Neutrophil (primary cell): ENCODE measurements around the gene PROK1.

Source experiments
- H3K27ac ChIP-seq: fragments of 200-600 bp; sonication (generic); 2 replicates; pipeline ENCODE4 v1.5.1; 2016; ENCODE audit warnings: mild to moderate bottlenecking, moderate library complexity
- H3K27me3 ChIP-seq: fragments of 200-600 bp; sonication (generic); 2 replicates; pipeline ENCODE4 v1.6.0; 2016; ENCODE audit warnings: mild to moderate bottlenecking
- H3K36me3 ChIP-seq: fragments of 200-600 bp; sonication (generic); 2 replicates; pipeline ENCODE4 v1.5.1; 2017
- H3K4me1 ChIP-seq, 2 experiments: fragments of 200-600 bp in 1 of 2; sonication (generic) in 1 of 2; 1 replicate in 1 of 2; 2 replicates in 1 of 2; pipeline versions ENCODE4 v1.5.1 to v1.6.1; 2013 to 2016; ENCODE audit warnings: low read depth in 1 of 2, low read length in 1 of 2, mild to moderate bottlenecking in 1 of 2, moderate library complexity in 1 of 2; ENCODE audit not compliant: control insufficient read depth in 1 of 2, insufficient read depth in 1 of 2
- H3K4me3 ChIP-seq, 2 experiments: fragments of 200-600 bp in 1 of 2; sonication (generic) in 1 of 2; 1 replicate in 1 of 2; 2 replicates in 1 of 2; pipeline ENCODE4 v1.5.1; 2013 to 2016; ENCODE audit warnings: low read depth in 1 of 2, low read length in 1 of 2, mild to moderate bottlenecking in 1 of 2, moderate library complexity in 1 of 2
- H3K9me3 ChIP-seq: fragments of 200-600 bp; sonication (generic); 2 replicates; pipeline ENCODE4 v1.5.1; 2016
- TF ChIP-seq, protein P1 (sequence below): fragments of 200-600 bp; sonication (generic); IDR thresholded peaks from 2 replicates; pipeline ENCODE4 v1.5.1; 2016; ENCODE audit warnings: antibody characterized with exemption

The PROK1 gene

DNA sequence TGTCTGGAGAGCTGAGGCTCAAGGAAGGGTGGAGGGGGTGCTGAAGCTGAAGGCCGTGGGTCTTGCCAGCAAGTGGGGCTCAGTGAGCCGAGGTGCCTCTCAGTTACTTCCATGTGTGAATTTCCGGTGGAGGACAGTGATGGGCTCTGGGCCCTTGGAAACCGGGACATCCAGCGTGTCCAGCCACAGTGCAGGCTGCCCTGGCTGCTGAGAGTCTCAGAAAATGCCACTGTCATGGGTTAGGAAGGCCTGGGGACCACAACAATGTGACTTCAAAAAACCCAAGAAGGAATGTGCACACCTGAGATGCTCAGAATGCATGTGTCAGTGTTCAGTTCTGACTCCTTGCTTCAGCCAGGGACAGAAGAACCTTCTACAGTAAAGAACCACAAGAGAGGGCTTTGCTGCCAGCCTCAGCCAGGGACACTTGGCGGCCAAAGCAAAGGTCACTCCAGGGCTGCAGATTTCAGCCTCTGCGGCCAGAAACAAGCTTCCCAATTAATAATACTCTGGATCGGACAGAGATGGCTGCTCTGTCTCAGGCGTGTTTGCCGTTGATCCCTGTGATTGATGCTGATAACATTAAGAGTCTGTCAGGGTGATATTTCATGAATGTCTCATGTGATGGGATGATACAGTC, 30.8 kb upstream of the PROK1 start:
- Histone ChIP-seq H3K27ac (no peak overlapping the region), H3K9me3 (no peaks in the 10 kb centered on the region), H3K36me3 (no peaks in the 10 kb centered on the region), H3K4me1 (no peaks in the 10 kb centered on the region), H3K27me3 (no peaks in the 10 kb centered on the region), H3K4me3 (no peak overlapping the region)
- TF ChIP-seq, protein P1, sequence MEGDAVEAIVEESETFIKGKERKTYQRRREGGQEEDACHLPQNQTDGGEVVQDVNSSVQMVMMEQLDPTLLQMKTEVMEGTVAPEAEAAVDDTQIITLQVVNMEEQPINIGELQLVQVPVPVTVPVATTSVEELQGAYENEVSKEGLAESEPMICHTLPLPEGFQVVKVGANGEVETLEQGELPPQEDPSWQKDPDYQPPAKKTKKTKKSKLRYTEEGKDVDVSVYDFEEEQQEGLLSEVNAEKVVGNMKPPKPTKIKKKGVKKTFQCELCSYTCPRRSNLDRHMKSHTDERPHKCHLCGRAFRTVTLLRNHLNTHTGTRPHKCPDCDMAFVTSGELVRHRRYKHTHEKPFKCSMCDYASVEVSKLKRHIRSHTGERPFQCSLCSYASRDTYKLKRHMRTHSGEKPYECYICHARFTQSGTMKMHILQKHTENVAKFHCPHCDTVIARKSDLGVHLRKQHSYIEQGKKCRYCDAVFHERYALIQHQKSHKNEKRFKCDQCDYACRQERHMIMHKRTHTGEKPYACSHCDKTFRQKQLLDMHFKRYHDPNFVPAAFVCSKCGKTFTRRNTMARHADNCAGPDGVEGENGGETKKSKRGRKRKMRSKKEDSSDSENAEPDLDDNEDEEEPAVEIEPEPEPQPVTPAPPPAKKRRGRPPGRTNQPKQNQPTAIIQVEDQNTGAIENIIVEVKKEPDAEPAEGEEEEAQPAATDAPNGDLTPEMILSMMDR = no peak

- Histone ChIP-seq H3K4me3 (no peak overlapping the region), H3K4me1 (no peaks in the 10 kb centered on the region), H3K27me3 (no peaks in the 10 kb centered on the region), H3K27ac (no peak overlapping the region), H3K9me3 (no peaks in the 10 kb centered on the region), H3K36me3 (no peaks in the 10 kb centered on the region)
- TF ChIP-seq, protein P1 = no peak
Observed at GRCh38 chr1:110420874-110421793, 29.8 kb upstream of the PROK1 start.

DNA sequence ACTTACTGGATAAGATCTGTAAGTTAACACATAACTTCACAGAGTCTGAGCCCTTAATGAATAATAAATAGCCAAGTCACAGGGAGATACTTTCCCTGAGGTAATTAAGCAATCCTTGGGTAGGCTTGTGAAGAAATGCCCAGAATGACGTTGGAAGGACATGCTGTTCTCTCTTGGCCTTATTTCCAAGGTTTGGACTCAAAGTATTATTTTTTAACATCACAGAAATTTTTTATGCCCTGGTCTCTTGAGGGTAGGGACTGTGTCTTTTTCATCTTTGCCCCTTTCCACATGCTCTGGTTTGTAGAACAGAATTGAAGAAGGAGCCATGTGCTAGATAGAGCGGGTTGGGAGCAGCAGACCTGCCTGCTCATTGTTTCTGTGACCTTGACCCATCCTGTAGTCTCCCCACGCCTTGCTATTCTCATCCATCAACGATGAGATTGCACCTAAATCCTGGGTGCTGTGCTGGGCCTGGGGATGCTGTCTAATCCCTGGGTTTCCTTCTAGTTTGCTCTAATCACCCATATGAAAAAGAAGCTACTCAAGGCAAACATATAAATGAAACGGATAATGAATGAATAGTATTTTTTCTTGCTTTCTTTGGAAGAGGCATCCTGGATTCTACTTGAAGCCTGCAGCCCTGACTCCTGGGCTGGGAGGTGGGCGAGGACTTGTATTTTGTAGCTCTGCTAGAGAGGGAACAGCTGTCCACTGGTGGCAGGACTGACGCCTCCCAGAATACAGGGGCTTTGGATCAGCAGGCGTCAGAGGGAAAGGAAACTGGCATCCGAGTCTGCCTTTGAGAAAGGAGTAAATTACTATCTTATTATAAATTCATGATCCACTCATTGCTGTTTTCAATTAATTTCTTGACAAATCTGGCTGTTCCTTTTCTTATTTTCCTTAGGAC, 26.0 kb upstream of the PROK1 start:
- no peak overlapping the region for H3K27ac ChIP-seq
- H3K4me1 ChIP-seq = no peaks in the 10 kb centered on the region
- H3K4me3 ChIP-seq = no peak overlapping the region
- H3K9me3 ChIP-seq = no peaks in the 10 kb centered on the region
- no peaks in the 10 kb centered on the region for H3K27me3 ChIP-seq
- H3K36me3 ChIP-seq = no peaks in the 10 kb centered on the region
- TF ChIP-seq, protein P1 = no peak

- TF ChIP-seq, protein P1 = no peak
- no peak overlapping the region for H3K27ac ChIP-seq
- H3K27me3 ChIP-seq = no peaks in the 10 kb centered on the region
Observed at GRCh38 chr1:110425612-110426152, 25.3 kb upstream of the PROK1 start.

DNA sequence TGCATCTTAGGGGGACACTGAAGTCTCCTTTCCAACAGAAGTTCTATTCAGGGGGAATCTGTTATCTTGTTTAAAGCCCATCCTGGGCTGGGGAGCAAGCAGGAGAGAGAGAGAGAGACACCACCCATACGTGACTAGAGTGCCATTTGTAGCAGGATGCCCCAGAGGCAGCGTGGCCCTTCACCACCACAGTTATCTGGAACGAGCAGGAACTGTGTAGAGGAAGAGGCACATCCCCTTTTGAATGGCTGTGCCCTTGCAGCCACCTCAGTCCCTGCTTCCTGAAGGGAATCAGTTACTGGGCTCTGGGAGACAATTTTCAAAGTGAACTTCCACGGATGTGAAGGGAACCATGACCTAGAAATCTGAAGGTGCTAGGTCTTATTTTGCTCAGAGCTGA, 24.1 kb upstream of the PROK1 start:
- Histone ChIP-seq H3K27ac (no peak overlapping the region), H3K36me3 (no peaks in the 10 kb centered on the region), H3K27me3 (no peaks in the 10 kb centered on the region), H3K4me1 (no peaks in the 10 kb centered on the region), H3K4me3 (no peak overlapping the region), H3K9me3 (no peaks in the 10 kb centered on the region)
- TF ChIP-seq, protein P1 = no peak

More at GRCh38 chr1:110425612-110426152, 25.3 kb upstream of the PROK1 start:
- H3K4me1 ChIP-seq = no peaks in the 10 kb centered on the region
- H3K4me3 ChIP-seq = no peak overlapping the region
- no peaks in the 10 kb centered on the region for H3K36me3 ChIP-seq
- no peaks in the 10 kb centered on the region for H3K9me3 ChIP-seq
